ENCODE data around the gene CARTPT. TPM values are rescaled to one million over a fixed set of nuclear protein-coding genes. Genes with fewer than 3 reads are reported as not detected.

CARTPT gene
- polyA plus RNA-seq, 3 donors = not detected

- no peak for TF ChIP-seq CTCF (IDR thresholded peaks at IDR 0.05)
- Histone ChIP-seq H3K9me3 (replicated peaks in 1 of 2; ENCODE audit: control insufficient read depth in 1 of 2, insufficient read depth in 1 of 2, low read length in 2 of 2) (no peaks in the 10 kb centered on the region), H2AFZ (ENCODE audit: insufficient read depth, low read depth, low read length, poor library complexity, severe bottlenecking) (no peak overlapping the region), H3K4me2 (replicated peaks; ENCODE audit: extremely low read depth, low read length, poor library complexity, severe bottlenecking) (no peak overlapping the region), H3K27ac (ENCODE audit: low read depth in 1 of 2, low read length in 2 of 2) (no peak overlapping the region), H3K4me3 (replicated peaks in 1 of 3; ENCODE audit: low read depth in 2 of 3, low read length in 3 of 3) (no peak overlapping the region), H3K27me3 (ENCODE audit: control insufficient read depth in 2 of 2, insufficient read depth in 2 of 2, low read length in 2 of 2) (no peaks in the 10 kb centered on the region), H3K36me3 (replicated peaks in 1 of 2; ENCODE audit: control insufficient read depth in 1 of 2, insufficient read depth in 2 of 2, low read length in 2 of 2) (no peaks in the 10 kb centered on the region), H3K4me1 (ENCODE audit: control insufficient read depth in 1 of 2, insufficient read depth in 2 of 2, low read length in 2 of 2) (no peaks in the 10 kb centered on the region), H3K9ac (ENCODE audit: insufficient read depth, low read length, poor library complexity, severe bottlenecking) (no peak overlapping the region), H4K20me1 (ENCODE audit: insufficient read depth, low read length) (no peaks in the 10 kb centered on the region), H3K79me2 (ENCODE audit: insufficient read depth, low read length) (no peaks in the 10 kb centered on the region)
- H3K4me3 Mint-ChIP-seq = no peak overlapping the region
- H3K9me3 Mint-ChIP-seq = peaks cover 0 to 3% (median 0%) of the 10 kb centered on the region in 7 donors
- WGBS (ENCODE audit: insufficient coverage) = 100% methylated on average over 1 of the region's 3 CpGs
- DNase-seq = no peak
- intact Hi-C loops (cut with micrococcal nuclease) = no loop called here
- no peaks in the 10 kb centered on the region for H3K36me3 Mint-ChIP-seq
- H3K27ac Mint-ChIP-seq = no peak overlapping the region
- H3K4me1 Mint-ChIP-seq = no peaks in the 10 kb centered on the region
- H3K27me3 Mint-ChIP-seq (ENCODE audit: low read depth in 3 of 3) = peaks cover 0 to 3% (median 2%) of the 10 kb centered on the region in 3 donors
Observed at GRCh38 chr5:71747182-71747581, 28.1 kb downstream of the CARTPT start.

- H3K4me3 ChIP-seq (replicated peaks in 1 of 3; ENCODE audit: low read depth in 2 of 3, low read length in 3 of 3) = no peak overlapping the region
- 99% methylated on average over 10 of the region's 11 CpGs for WGBS (ENCODE audit: insufficient coverage)
- intact Hi-C loops (cut with micrococcal nuclease) = no loop called here
- no peak overlapping the region for H2AFZ ChIP-seq (ENCODE audit: insufficient read depth, low read depth, low read length, poor library complexity, severe bottlenecking)
- H4K20me1 ChIP-seq (ENCODE audit: insufficient read depth, low read length) = no peaks in the 10 kb centered on the region
- Mint-ChIP-seq H3K36me3 (no peaks in the 10 kb centered on the region), H3K9me3 (peaks cover 0 to 3% (median 0%) of the 10 kb centered on the region in 7 donors), H3K27ac (no peak overlapping the region), H3K4me3 (no peak overlapping the region), H3K4me1 (no peaks in the 10 kb centered on the region), H3K27me3 (ENCODE audit: low read depth in 3 of 3) (peaks cover 0 to 3% (median 2%) of the 10 kb centered on the region in 3 donors)
- no peaks in the 10 kb centered on the region for H3K36me3 ChIP-seq (replicated peaks in 1 of 2; ENCODE audit: control insufficient read depth in 1 of 2, insufficient read depth in 2 of 2, low read length in 2 of 2)
- no peak overlapping the region for H3K9ac ChIP-seq (ENCODE audit: insufficient read depth, low read length, poor library complexity, severe bottlenecking)
- no peaks in the 10 kb centered on the region for H3K9me3 ChIP-seq (replicated peaks in 1 of 2; ENCODE audit: control insufficient read depth in 1 of 2, insufficient read depth in 1 of 2, low read length in 2 of 2)
- DNase-seq = no peak
- H3K4me2 ChIP-seq (replicated peaks; ENCODE audit: extremely low read depth, low read length, poor library complexity, severe bottlenecking) = no peak overlapping the region
- H3K27me3 ChIP-seq (ENCODE audit: control insufficient read depth in 2 of 2, insufficient read depth in 2 of 2, low read length in 2 of 2) = no peaks in the 10 kb centered on the region
- no peak for TF ChIP-seq CTCF (IDR thresholded peaks at IDR 0.05)
- no peaks in the 10 kb centered on the region for H3K4me1 ChIP-seq (ENCODE audit: control insufficient read depth in 1 of 2, insufficient read depth in 2 of 2, low read length in 2 of 2)
- no peaks in the 10 kb centered on the region for H3K79me2 ChIP-seq (ENCODE audit: insufficient read depth, low read length)
- H3K27ac ChIP-seq (ENCODE audit: low read depth in 1 of 2, low read length in 2 of 2) = no peak overlapping the region
Observed at GRCh38 chr5:71748360-71748759, 29.3 kb downstream of the CARTPT start.

Measured in CD14-positive monocyte (primary cell).